Fibroblast of lung (primary cell): Measurements from ENCODE around the gene CHST12. TPM values are rescaled to one million over a fixed set of nuclear protein-coding genes. Genes with fewer than 3 reads are reported as not detected.
A peak's percentile ranks its signal among the peaks of the same experiment; 100 is the strongest.

ENCODE experiments used
- DNase-seq, 2 donors: peaks; one replicate each; pipeline versions ENCODE4 v3.0.0 to v3.0.0-alpha.2; 2010; ENCODE audit warnings: low read depth in 2 of 2
- H2AFZ ChIP-seq: 2 replicates; pipeline ENCODE4 v1.5.1; 2012; ENCODE audit warnings: low read length, control low read depth, inconsistent platforms
- H3K27ac ChIP-seq: 2 replicates; pipeline ENCODE4 v1.5.1; 2011; ENCODE audit warnings: low read length, control low read depth; ENCODE audit not compliant: insufficient read depth
- H3K27me3 ChIP-seq: 2 replicates; pipeline ENCODE4 v1.5.1; 2011; ENCODE audit warnings: mild to moderate bottlenecking, low read length; ENCODE audit not compliant: control insufficient read depth, insufficient read depth
- H3K36me3 ChIP-seq: 2 replicates; pipeline ENCODE4 v1.5.1; 2011; ENCODE audit warnings: low read length; ENCODE audit not compliant: control insufficient read depth, insufficient read depth
- H3K4me1 ChIP-seq: 2 replicates; pipeline ENCODE4 v1.5.1; 2011; ENCODE audit warnings: low read length; ENCODE audit not compliant: control insufficient read depth, insufficient read depth; ENCODE audit errors: extremely low read depth
- H3K4me2 ChIP-seq: 2 replicates; pipeline ENCODE4 v1.5.1; 2011; ENCODE audit warnings: low read length, control low read depth; ENCODE audit not compliant: insufficient read depth; ENCODE audit errors: extremely low read depth
- H3K4me3 ChIP-seq, 4 experiments: fragments of 200-600 bp in 1 of 4; sonication (generic) in 1 of 4; replicated peaks in 1 of 4; 2 replicates each; pipeline ENCODE4 v1.5.1; 2011 to 2016; ENCODE audit warnings: low read length in 4 of 4, low read depth in 3 of 4, mild to moderate bottlenecking in 3 of 4, control low read depth in 2 of 4, inconsistent platforms in 1 of 4, mixed read lengths in 1 of 4; ENCODE audit not compliant: insufficient read depth in 1 of 4; ENCODE audit errors: control extremely low read depth in 1 of 4
- H3K79me2 ChIP-seq: 2 replicates; pipeline ENCODE4 v1.5.1; 2012; ENCODE audit warnings: mild to moderate bottlenecking, low read length, inconsistent platforms; ENCODE audit not compliant: control insufficient read depth, insufficient read depth
- H3K9ac ChIP-seq: 2 replicates; pipeline ENCODE4 v1.5.1; 2011; ENCODE audit warnings: mild to moderate bottlenecking, low read length, control low read depth; ENCODE audit not compliant: insufficient read depth
- H3K9me3 ChIP-seq: 2 replicates; pipeline ENCODE4 v1.5.1; 2012; ENCODE audit warnings: low read depth, low read length; ENCODE audit not compliant: control insufficient read depth, insufficient read depth
- H4K20me1 ChIP-seq: 2 replicates; pipeline ENCODE4 v1.5.1; 2011; ENCODE audit warnings: low read length; ENCODE audit not compliant: control insufficient read depth, insufficient read depth; ENCODE audit errors: extremely low read depth
- EZH2 ChIP-seq: IDR thresholded peaks from 2 replicates; pipeline ENCODE4 v1.5.1; 2012; ENCODE audit warnings: low read length, control low read depth, mild to moderate bottlenecking; ENCODE audit errors: missing control alignments
- polyA plus RNA-seq, 2 donors: library from polyadenylated mRNA; depleted of rRNA in 1 of 2; stranded (reverse) in 1 of 2; unstranded in 1 of 2; fragments of >200 nt; gene quantifications; 2 replicates each; pipeline ENCODE4 v1.2.1, GENCODE V29; 2011 to 2012; ENCODE audit warnings: missing spikeins in 1 of 2
- total RNA-seq: library from RNA; depleted of rRNA; stranded (reverse); fragments of >200 nt; gene quantifications from 2 replicates; pipeline ENCODE4 v1.2.1, GENCODE V29; 2014
- TF ChIP-seq, protein P1 (sequence below), 2 donors: IDR thresholded peaks in 1 of 2; conservative IDR thresholded peaks in 1 of 2; 1 replicate in 1 of 2; 2 replicates in 1 of 2; pipeline ENCODE4 v1.5.1; 2011 to 2012; ENCODE audit warnings: low read length in 2 of 2, control low read depth in 1 of 2, inconsistent platforms in 1 of 2, low read depth in 1 of 2, mild to moderate bottlenecking in 1 of 2

The CHST12 gene
- total and polyA plus RNA-seq, 2 donors (not counting 1 experiment from before 2014, with no cell fraction given), result 3.5 to 9.5 TPM

DNA sequence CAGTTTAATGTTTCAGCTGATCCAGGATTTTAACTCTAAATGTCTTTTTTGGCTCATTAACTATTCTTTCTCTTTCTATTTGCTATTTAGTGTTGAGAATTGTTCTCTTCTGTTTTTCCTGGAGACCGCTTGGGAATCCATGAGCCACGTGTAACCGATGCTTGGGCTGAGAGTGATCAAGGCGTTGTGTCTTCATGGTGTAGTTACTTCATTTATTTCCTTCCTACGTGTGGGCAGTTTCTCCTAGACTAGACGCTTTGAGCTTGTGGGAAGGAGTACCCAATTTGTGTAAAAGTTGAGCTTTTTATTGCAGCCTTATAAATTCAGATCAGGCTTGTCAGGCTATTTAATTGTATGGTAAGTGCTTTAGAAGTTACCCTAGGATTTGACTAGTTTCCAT lies 45.8 kb upstream of the CHST12 start:
- Histone ChIP-seq H3K9me3 (no peaks in the 10 kb centered on the region), H3K4me1 (no peaks in the 10 kb centered on the region), H4K20me1 (peaks cover 2% of the 10 kb centered on the region), H3K36me3 (peaks cover 13% of the 10 kb centered on the region), H3K27ac (no peak overlapping the region), H3K4me3 (no peak overlapping the region), H3K9ac (no peak overlapping the region), H2AFZ (no peak overlapping the region), H3K27me3 (no peaks in the 10 kb centered on the region), H3K4me2 (no peak overlapping the region), H3K79me2 (peaks cover 71% of the 10 kb centered on the region)
- TF ChIP-seq, protein P1, sequence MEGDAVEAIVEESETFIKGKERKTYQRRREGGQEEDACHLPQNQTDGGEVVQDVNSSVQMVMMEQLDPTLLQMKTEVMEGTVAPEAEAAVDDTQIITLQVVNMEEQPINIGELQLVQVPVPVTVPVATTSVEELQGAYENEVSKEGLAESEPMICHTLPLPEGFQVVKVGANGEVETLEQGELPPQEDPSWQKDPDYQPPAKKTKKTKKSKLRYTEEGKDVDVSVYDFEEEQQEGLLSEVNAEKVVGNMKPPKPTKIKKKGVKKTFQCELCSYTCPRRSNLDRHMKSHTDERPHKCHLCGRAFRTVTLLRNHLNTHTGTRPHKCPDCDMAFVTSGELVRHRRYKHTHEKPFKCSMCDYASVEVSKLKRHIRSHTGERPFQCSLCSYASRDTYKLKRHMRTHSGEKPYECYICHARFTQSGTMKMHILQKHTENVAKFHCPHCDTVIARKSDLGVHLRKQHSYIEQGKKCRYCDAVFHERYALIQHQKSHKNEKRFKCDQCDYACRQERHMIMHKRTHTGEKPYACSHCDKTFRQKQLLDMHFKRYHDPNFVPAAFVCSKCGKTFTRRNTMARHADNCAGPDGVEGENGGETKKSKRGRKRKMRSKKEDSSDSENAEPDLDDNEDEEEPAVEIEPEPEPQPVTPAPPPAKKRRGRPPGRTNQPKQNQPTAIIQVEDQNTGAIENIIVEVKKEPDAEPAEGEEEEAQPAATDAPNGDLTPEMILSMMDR (conservative IDR thresholded peaks at IDR 0.05 in 1 of 2, IDR thresholded peaks at IDR 0.05 in 1 of 2; ENCODE audit: low read depth in 1 of 2, low read length in 2 of 2), result no peak
- TF ChIP-seq EZH2, result no peak
- DNase-seq, result no peak

GRCh38 chr7:2358968-2359527 lies 44.4 kb upstream of the CHST12 start:
- H3K27ac ChIP-seq, result no peak overlapping the region

DNA sequence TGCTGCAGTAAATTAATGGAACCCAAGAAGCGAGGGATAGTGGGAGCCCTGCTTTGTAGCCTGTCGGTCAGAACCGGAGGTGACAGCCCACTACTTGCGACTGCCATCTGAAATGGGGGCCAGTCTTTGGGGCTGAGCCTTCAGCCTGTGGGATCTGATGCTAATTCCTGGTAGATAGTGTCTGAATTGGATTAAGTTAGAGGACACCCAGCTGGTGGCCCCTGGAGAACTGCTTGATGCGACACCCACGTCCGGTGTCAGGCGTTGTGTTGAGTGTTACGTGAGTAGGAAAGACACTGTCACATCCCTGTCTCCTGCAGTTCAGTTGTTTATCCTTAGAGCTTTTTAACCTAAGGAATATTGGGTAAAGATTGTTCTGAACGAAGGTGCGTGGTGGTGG lies 43.8 kb upstream of the CHST12 start:
- peaks cover 72% of the 10 kb centered on the region for H3K79me2 ChIP-seq
- DNase-seq, result no peak
- peaks cover 22% of the 10 kb centered on the region for H3K36me3 ChIP-seq
- H4K20me1 ChIP-seq, result peaks cover 2% of the 10 kb centered on the region
- H3K27ac ChIP-seq, result no peak overlapping the region
- no peaks in the 10 kb centered on the region for H3K4me1 ChIP-seq
- H3K9ac ChIP-seq, result no peak overlapping the region
- H3K9me3 ChIP-seq, result no peaks in the 10 kb centered on the region
- H3K4me2 ChIP-seq, result no peak overlapping the region
- H3K27me3 ChIP-seq, result no peaks in the 10 kb centered on the region
- TF ChIP-seq EZH2, result no peak
- TF ChIP-seq, protein P1 (conservative IDR thresholded peaks at IDR 0.05 in 1 of 2, IDR thresholded peaks at IDR 0.05 in 1 of 2; ENCODE audit: low read depth in 1 of 2, low read length in 2 of 2), result no peak
- H2AFZ ChIP-seq, result no peak overlapping the region
- no peak overlapping the region for H3K4me3 ChIP-seq

More at GRCh38 chr7:2358968-2359527, 44.4 kb upstream of the CHST12 start:
- H3K4me1 ChIP-seq, result no peaks in the 10 kb centered on the region
- H4K20me1 ChIP-seq, result peaks cover 2% of the 10 kb centered on the region
- H3K79me2 ChIP-seq, result peaks cover 72% of the 10 kb centered on the region
- H3K27me3 ChIP-seq, result no peaks in the 10 kb centered on the region
- no peak overlapping the region for H2AFZ ChIP-seq
- no peak for TF ChIP-seq EZH2
- TF ChIP-seq, protein P1 (conservative IDR thresholded peaks at IDR 0.05 in 1 of 2, IDR thresholded peaks at IDR 0.05 in 1 of 2; ENCODE audit: low read depth in 1 of 2, low read length in 2 of 2), result no peak
- DNase-seq, result no peak
- H3K4me3 ChIP-seq, result no peak overlapping the region
- no peak overlapping the region for H3K9ac ChIP-seq
- no peaks in the 10 kb centered on the region for H3K9me3 ChIP-seq
- H3K36me3 ChIP-seq, result peaks cover 17% of the 10 kb centered on the region
- peak overlapping the region; percentile 20 for H3K4me2 ChIP-seq
